SJSA1 (cell line): ENCODE data around the gene RNF175. TPM values are rescaled to one million over a fixed set of nuclear protein-coding genes. Genes with fewer than 3 reads are reported as not detected.
A peak's percentile ranks its signal among the peaks of the same experiment; 100 is the strongest.

Experiments
- DNase-seq, 2 experiments: peaks; one replicate each; pipeline ENCODE4 v3.0.0-alpha.2; 2015 to 2020; ENCODE audit warnings: low spot score in 2 of 2, low read depth in 1 of 2
- H3K27ac ChIP-seq: fragments of 250-450 bp; sonication (Bioruptor Pico); 2 replicates; pipeline ENCODE4 v1.5.1; 2020; ENCODE audit warnings: mild to moderate bottlenecking, moderate library complexity
- H3K27me3 ChIP-seq: fragments of 250-450 bp; sonication (Bioruptor Pico); replicated peaks from 2 replicates; pipeline ENCODE4 v1.5.1; 2020; ENCODE audit warnings: mild to moderate bottlenecking, moderate library complexity
- H3K36me3 ChIP-seq: fragments of 250-450 bp; sonication (Bioruptor Pico); 2 replicates; pipeline ENCODE4 v1.5.1; 2020; ENCODE audit warnings: mild to moderate bottlenecking
- H3K4me1 ChIP-seq: fragments of 250-450 bp; sonication (Bioruptor Pico); replicated peaks from 2 replicates; pipeline ENCODE4 v1.6.1; 2021; ENCODE audit warnings: mild to moderate bottlenecking
- H3K4me3 ChIP-seq: fragments of 250-450 bp; sonication (Bioruptor Pico); 2 replicates; pipeline ENCODE4 v1.5.1; 2020; ENCODE audit warnings: mild to moderate bottlenecking
- H3K9me3 ChIP-seq: fragments of 250-450 bp; sonication (Bioruptor Pico); replicated peaks from 2 replicates; pipeline ENCODE4 v1.5.1; 2020; ENCODE audit warnings: mild to moderate bottlenecking
- total RNA-seq: library from RNA; depleted of rRNA; stranded (reverse); fragments of >200 nt; shearing (Covaris generic); gene quantifications from 2 replicates; pipeline ENCODE4 v1.2.3, GENCODE V29; 2014

RNF175 gene
- total RNA-seq, 1 experiment from 2014 or later, result not detected

GRCh38 chr4:153713866-153714646 is 45.8 kb downstream of the RNF175 start:
- no peaks in the 10 kb centered on the region for H3K4me1 ChIP-seq
- H3K9me3 ChIP-seq, result no peaks in the 10 kb centered on the region
- no peaks in the 10 kb centered on the region; the same call in 1 of the 2 replicates for H3K27me3 ChIP-seq
- no peak overlapping the region for H3K27ac ChIP-seq
- no peak for DNase-seq
- H3K4me3 ChIP-seq, result no peak overlapping the region
- H3K36me3 ChIP-seq, result no peaks in the 10 kb centered on the region

DNA sequence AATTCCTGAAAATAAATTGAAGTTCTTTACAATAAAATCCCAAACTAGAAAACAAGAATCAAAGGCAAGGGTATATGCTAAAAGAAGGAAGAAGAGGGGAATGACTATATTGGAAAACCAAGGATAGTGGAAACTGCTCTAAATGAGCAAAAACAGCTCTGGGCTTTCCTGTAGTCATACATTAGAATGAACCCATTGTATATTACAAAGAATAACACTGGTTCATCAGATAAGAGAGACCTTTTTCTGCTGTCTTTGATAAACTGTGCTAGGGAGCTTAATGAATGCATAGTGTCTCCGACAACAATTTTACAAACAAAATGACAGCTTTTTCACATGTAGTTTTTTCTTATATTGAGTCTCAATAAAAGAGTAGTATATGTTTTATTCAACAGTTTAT is 49.1 kb downstream of the RNF175 start:
- H3K9me3 ChIP-seq, result no peaks in the 10 kb centered on the region

GRCh38 chr4:153706519-153706918 is 53.3 kb downstream of the RNF175 start:
- Histone ChIP-seq H3K27ac (no peak overlapping the region), H3K36me3 (no peaks in the 10 kb centered on the region), H3K27me3 (no peaks in the 10 kb centered on the region)

More for the DNA sequence above, 49.1 kb downstream of the RNF175 start:
- Histone ChIP-seq H3K36me3 (no peaks in the 10 kb centered on the region), H3K27ac (no peak overlapping the region), H3K4me3 (no peak overlapping the region), H3K4me1 (no peaks in the 10 kb centered on the region), H3K27me3 (no peaks in the 10 kb centered on the region)
- no peak for DNase-seq

GRCh38 chr4:153705743-153706468 is 53.9 kb downstream of the RNF175 start:
- no peaks in the 10 kb centered on the region for H3K4me1 ChIP-seq
- H3K9me3 ChIP-seq, result no peaks in the 10 kb centered on the region
- no peak overlapping the region for H3K27ac ChIP-seq
- H3K4me3 ChIP-seq, result no peak overlapping the region
- no peaks in the 10 kb centered on the region for H3K27me3 ChIP-seq
- H3K36me3 ChIP-seq, result no peaks in the 10 kb centered on the region
- no peak for DNase-seq

More at GRCh38 chr4:153706519-153706918, 53.3 kb downstream of the RNF175 start:
- no peak for DNase-seq
- Histone ChIP-seq H3K4me1 (no peaks in the 10 kb centered on the region), H3K9me3 (no peaks in the 10 kb centered on the region), H3K4me3 (no peak overlapping the region)

- Histone ChIP-seq H3K27ac (no peak overlapping the region), H3K9me3 (no peaks in the 10 kb centered on the region), H3K4me3 (no peak overlapping the region), H3K36me3 (no peaks in the 10 kb centered on the region), H3K27me3 (no peaks in the 10 kb centered on the region), H3K4me1 (no peaks in the 10 kb centered on the region)
- DNase-seq, result no peak
These were observed 55.3 kb downstream of the RNF175 start for GRCh38 chr4:153704522-153704921.

DNA sequence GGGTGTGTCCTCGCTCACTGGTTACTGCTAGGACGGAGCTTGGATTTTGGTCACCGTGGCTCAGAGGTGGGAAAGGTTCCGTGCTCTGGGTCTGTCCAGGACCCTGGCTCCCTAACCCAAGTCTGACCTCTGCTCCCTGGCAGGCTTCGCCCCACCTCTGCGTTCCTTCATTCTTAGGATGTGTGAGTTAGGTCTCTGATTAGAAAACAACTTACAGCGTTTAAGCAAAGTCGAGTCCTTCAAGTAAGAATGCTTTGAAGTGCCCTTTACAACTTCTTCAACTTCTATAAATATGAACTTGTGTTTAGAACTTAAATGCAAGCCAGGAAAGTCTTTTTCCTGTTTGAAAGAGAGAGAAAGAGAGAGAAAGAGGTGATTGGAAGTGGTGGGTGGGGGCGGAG is 74.9 kb downstream of the RNF175 start:
- no peak overlapping the region for H3K27ac ChIP-seq
- DNase-seq, result no peak
- H3K4me1 ChIP-seq, result peaks cover 4% of the 10 kb centered on the region
- peaks cover 22% of the 10 kb centered on the region for H3K27me3 ChIP-seq
- H3K9me3 ChIP-seq, result peaks cover 5% of the 10 kb centered on the region; the same call in 1 of the 2 replicates
- peak overlapping the region; percentile 8; the same call in 1 of the 2 replicates for H3K4me3 ChIP-seq
- no peaks in the 10 kb centered on the region for H3K36me3 ChIP-seq

DNA sequence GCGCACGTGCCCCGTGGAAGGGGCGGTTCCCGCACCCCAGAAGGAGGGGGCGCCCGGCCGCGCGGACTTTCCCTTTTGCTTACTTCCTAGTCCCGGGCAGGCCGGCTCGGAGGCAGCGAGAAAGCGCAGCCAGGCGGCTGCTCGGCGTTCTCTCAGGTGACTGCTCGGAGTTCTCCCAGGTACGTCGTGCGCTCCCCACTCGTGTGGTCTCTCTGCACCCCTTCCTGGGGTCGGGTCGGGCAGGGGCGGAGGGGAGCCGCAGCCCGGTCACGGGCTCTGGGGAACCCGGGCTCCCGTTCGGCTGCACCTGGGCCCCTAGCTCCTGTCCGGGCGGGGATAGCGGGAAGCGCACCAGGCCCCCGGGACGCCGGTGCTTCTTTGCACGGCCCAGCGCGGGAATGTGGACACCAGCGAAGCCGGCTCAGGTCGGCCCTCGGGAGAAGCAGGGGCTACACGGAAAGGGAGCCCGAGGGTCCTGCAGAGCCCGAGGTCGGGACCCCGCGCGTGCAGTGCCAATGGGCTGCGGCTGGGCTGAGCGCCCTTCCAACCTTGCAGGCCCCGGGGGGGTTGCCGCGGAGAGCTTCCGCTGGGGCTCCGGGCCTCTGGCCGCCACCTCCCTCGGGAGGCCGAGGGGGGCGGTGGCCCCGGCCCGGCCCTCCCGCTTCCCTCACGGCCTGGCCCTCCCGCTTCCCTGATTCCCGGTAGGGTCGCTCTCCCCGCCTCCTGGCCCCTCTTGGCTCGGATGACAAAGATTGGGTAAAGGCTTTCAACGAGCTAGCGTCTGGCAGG is 75.4 kb downstream of the RNF175 start, which contains the start of gene TLR2:
Gene TLR2 (plus strand): TSS at position 99 of the 789 bp plus-strand sequence. CDS start 18,628 bp downstream, outside the sequence.
- Histone ChIP-seq H3K4me3 (peak within 1 kb of the TSS; percentile 8; the same call in 1 of the 2 replicates), H3K4me1 (peaks cover 4% of the 10 kb centered on the region), H3K36me3 (no peaks in the 10 kb centered on the region), H3K27ac (no peak within 1 kb of the TSS), H3K9me3 (peaks cover 5% of the 10 kb centered on the region; the same call in 1 of the 2 replicates), H3K27me3 (peaks cover 22% of the 10 kb centered on the region)
- DNase-seq, result no peak

GRCh38 chr4:153683763-153684181 is 76.1 kb downstream of the RNF175 start:
- peaks cover 4% of the 10 kb centered on the region for H3K4me1 ChIP-seq
- no peaks in the 10 kb centered on the region for H3K36me3 ChIP-seq
- no peak for DNase-seq
- H3K27ac ChIP-seq, result no peak overlapping the region
- peaks cover 5% of the 10 kb centered on the region; the same call in 1 of the 2 replicates for H3K9me3 ChIP-seq
- H3K27me3 ChIP-seq, result peaks cover 22% of the 10 kb centered on the region
- no peak overlapping the region for H3K4me3 ChIP-seq

DNA sequence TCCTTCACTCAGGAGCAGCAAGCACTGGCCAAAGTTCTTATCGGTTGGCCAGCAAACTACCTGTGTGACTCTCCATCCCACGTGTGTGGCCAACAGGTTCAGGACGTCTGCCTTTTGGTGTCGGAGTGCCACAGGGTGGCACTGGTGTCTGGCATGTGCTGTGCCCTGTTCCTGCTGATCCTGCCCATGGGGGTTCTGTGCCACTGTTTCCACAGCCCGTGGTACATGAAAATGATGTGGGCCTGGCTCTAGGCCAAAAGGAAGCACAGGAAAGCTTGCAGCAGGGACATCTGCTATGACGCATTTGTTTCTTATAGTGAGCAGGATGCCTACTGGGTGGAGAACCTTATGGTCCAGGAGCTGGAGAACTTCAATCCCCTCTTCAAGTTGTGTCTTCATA is 80.3 kb downstream of the RNF175 start:
- H3K36me3 ChIP-seq, result no peaks in the 10 kb centered on the region
- H3K27ac ChIP-seq, result no peak overlapping the region
- H3K27me3 ChIP-seq, result peaks cover 9% of the 10 kb centered on the region
- H3K9me3 ChIP-seq, result no peaks in the 10 kb centered on the region
- H3K4me1 ChIP-seq, result peaks cover 11% of the 10 kb centered on the region
- no peak for DNase-seq
- H3K4me3 ChIP-seq, result no peak overlapping the region

DNA sequence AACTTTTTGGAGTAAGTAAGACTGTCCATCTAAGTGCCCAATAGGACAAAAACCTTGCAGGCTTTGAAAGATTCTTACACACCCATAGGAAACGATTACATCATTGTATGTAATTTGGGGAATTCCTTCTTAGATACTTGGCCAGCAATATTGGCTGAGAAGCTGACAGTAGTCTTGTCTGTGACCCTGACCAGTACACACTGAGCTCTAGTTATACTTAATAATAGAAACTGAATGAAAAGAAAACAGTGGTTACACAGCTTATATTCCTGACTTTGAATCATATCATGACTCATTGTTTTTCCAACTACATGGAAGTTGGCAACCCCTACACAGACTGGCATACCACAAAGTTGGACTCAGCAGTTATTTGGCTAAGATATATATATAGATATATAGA is 82.8 kb downstream of the RNF175 start:
- H3K4me3 ChIP-seq, result no peak overlapping the region
- H3K27me3 ChIP-seq, result 0 out of 2 replicates have a peak, but pooled peaks cover under 1% of the 10 kb centered on the region
- peak in 1 of 2 experiments; percentile 9 for DNase-seq
- H3K36me3 ChIP-seq, result no peaks in the 10 kb centered on the region
- no peak overlapping the region for H3K27ac ChIP-seq
- peaks cover 7% of the 10 kb centered on the region; the same call in 1 of the 2 replicates for H3K4me1 ChIP-seq
- H3K9me3 ChIP-seq, result no peaks in the 10 kb centered on the region

DNA sequence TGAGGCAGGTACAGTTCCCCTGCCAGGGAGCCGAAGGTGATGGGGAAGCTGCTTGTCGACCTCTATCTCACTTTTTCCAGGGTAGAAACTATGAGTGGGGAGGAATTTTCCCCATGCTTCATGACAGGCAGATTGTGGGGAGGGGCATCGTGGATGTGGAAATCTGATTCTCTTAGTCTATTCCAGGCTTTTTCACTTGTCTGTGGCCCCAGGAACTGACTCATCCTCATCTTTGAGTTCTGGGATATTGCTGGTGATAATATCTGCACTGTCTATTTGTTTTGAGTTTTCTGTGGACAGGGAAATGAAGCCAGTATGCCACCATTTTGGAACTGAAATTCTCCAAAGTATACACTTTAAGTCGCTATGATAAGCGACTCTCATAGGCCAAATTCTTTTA is 83.3 kb downstream of the RNF175 start:
- no peak for DNase-seq
- H3K4me3 ChIP-seq, result no peak overlapping the region
- no peak overlapping the region for H3K27ac ChIP-seq

GRCh38 chr4:153669838-153670237 is 90.0 kb downstream of the RNF175 start:
- H3K27me3 ChIP-seq, result 0 out of 2 replicates have a peak, but pooled peaks cover 4% of the 10 kb centered on the region
- DNase-seq, result no peak
- no peak overlapping the region for H3K4me3 ChIP-seq
- H3K36me3 ChIP-seq, result no peaks in the 10 kb centered on the region
- no peaks in the 10 kb centered on the region for H3K9me3 ChIP-seq
- no peaks in the 10 kb centered on the region for H3K4me1 ChIP-seq
- no peak overlapping the region for H3K27ac ChIP-seq

More for the DNA sequence above, 83.3 kb downstream of the RNF175 start:
- no peaks in the 10 kb centered on the region for H3K36me3 ChIP-seq
- no peaks in the 10 kb centered on the region for H3K9me3 ChIP-seq
- 0 out of 2 replicates have a peak, but pooled peaks cover 4% of the 10 kb centered on the region for H3K27me3 ChIP-seq
- peaks cover 7% of the 10 kb centered on the region; the same call in 1 of the 2 replicates for H3K4me1 ChIP-seq

GRCh38 chr4:153668647-153669046 is 91.2 kb downstream of the RNF175 start:
- Histone ChIP-seq H3K4me3 (no peak overlapping the region), H3K27me3 (0 out of 2 replicates have a peak, but pooled peaks cover 4% of the 10 kb centered on the region), H3K9me3 (no peaks in the 10 kb centered on the region), H3K27ac (no peak overlapping the region), H3K36me3 (no peaks in the 10 kb centered on the region), H3K4me1 (no peaks in the 10 kb centered on the region)
- no peak for DNase-seq
